NCI-H510A treated with DMSO at 0.1 percent for 48 hours (cell line): ENCODE measurements around the gene RIMS1.

Source experiments
- DNase-seq: peaks from one replicate; lab custom pipeline; 2025; lab: John Stamatoyannopoulos, UW

RIMS1 gene

DNA sequence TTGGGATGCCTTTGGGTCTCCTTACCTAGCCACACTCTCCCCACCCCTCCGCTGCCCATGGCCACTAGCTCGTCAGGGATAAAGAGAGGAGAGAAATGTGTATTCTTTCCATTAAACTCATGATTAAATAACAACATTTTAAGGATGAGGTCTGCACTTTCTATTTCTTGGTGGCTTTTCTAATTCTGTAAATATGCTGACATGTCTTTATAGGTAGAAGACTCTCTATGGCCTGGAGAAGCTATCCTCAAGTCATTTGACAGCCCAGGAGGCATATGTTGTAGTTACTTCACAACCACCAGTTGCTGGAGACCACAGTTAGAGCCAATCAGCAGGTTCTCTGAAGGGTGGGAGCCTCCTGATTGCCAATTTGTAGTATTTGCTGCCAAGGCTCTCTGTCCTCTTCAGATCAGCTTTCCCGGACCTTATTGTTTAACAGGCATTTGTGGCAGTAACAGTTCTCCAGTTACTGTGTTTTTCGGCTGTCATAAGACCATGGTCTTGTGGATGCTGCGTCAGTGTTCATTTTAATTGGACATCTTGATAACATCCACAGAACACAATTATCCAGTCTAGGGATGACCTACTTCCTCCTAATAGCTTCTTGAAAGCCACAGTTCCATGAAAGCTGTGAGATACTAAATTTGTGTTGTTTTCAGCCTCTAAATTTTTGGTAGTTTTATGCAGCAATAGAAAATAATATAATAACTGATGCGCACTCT is 530.6 kb downstream of the RIMS1 start:
- no peak for DNase-seq

DNA sequence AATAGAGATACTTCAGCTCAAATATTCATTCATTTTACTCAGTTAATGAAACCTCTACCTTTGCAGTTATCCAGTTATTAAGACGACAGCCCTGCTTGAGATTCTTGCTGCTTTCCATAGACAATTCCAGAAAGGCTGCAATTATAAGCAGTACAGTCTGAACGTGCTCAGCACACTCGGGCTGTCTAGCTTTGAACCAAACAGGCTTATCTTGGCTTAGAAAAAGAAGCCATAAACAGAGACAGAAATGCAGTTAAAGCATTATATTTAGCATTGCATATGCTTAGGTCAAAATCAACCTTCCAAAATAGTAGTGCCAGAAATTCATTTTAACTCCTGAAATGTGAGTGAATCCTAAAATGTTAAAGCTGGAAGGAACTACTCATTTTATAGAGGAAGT is 531.4 kb downstream of the RIMS1 start:
- DNase-seq, result no peak

DNA sequence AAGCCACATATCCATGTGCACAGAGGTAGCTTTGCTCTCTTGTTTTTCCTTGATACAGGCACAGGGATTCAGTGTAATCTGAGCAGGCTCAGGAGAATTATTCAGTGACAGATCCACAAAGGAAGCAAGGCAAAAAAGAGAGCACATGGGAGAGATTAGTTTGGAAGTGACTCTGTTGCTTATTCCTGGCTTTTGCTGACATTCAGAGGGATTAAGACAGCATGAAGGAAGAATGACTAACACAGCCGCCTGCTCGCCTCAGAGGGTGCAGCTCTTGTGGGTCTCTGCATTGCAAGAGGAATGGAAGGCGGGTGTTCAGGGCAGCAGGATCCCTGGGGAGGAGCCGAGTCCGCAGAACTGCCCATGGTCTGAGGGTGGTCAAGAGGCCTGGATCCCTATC is 532.1 kb downstream of the RIMS1 start:
- DNase-seq, result no peak

DNA sequence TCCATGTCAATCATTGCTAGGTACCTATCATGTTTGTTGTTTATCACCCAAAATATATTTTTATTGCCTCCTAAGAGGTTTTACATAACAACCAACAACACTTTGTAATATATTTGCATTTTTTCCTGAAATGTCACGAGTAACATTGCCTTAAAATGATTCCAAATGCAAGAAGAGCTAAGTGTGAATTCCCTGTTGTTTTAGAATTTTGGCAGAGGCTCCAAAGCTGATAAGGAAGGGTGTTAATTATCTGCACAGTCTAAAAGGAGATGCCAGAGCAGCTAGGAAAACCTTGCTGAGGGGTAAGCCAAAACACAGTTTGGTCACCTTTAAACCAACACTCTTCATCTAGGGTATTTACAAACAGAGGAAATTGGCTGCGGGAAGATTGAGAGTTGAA is 533.6 kb downstream of the RIMS1 start:
- no peak for DNase-seq

DNA sequence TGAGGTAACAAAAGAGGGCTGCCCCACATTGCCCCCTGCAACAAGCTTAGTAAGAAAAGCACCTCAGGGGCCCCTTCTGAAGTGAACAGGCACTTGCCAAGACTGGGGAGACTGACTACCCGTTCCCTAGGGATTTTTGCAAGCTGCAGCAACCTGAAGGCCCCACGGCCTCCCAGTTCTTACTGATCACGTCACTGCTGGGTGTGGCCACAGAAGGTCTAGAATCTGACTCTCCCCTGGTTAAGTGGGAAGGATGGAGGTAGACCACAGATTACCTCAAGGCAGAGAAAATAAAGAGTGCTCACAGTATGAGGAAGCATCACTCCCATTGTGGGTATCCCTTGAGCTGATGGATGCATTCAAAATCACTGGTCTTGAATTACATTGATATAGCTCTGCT is 534.1 kb downstream of the RIMS1 start:
- no peak for DNase-seq

DNA sequence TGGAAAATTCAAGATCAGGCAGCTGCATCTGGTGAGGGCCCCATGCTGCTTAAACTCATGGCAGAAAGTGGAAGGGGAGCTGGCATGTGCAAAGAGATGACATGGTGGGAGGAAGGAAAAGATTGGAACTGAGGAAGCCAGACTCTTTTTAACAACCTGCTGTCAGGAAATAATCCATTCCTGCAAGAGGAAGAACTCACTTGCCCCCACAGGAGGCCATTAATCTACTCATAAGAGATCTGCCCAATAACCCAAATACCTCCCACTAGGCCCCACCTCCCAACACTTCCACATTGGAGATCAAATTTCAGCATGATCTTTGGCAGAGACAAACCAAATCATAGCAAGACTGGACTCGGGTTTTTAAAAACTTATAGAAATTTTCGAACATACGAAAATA is 535.0 kb downstream of the RIMS1 start:
- no peak for DNase-seq

DNA sequence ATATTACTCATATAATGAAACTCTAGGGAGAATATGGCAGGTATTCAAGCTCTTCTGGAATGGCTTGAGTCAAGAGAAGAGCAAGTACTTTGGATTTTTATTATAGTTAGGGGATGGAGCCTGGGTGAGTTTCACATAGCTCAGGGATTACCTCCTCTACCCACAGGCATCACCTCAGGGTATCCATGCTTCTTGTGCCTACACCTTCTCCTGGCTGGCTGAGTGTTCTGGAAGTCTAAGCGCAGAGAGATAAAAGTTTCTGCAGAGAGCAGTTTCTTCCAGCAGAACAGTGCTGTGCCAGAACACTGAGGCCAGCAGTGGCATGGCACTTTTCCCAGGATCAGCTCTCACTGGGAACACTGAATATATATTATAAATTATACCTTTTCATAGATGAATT is 535.8 kb downstream of the RIMS1 start:
- no peak for DNase-seq

DNA sequence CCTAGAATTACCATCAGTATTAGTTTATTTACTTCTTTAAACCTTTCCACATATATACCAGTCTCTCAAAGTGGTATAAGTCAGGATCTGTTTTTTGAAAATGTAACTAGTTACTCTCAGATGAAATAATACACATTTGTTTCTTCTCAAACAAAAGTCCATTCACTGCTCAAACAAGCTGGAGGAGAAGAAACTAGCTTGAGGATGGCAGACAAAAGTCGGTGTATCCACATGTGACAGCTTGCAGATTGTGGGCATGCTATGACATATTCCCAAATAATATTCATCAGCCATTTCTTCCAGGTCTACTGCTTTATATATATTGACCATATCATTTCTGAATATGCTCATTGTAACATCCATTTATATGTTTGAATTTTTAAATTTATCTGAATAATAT is 538.1 kb downstream of the RIMS1 start:
- no peak for DNase-seq

DNA sequence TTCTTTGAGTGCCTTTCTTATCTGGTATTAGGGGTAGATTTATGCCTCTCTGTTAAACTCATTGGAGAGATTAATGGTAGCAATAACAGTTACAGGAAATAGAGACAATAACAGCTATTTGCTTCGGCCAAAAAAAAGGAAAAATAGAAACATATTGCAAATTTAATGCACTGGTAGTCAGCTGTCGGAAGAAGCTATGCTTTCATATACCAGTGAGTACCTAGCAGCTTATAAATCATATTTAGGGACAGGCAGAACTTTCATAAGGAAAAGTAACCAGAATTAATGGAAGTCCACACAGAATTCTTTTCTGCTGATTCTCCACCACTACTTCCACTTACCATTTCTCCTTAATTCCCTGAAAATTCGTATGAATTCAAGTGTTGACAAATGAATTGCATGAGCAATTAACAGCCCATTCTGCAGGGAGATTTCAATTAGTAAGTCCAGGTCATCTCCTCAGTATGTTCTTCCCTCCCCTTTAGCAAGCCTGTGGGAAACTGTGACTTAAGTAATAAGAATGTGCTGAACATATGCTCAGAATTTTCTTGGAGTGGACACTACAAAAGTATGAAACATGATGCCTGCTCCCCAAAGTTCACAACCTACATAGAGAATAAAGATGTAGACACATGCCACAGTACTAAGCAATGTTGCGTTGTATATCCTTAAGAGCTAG is 538.8 kb downstream of the RIMS1 start:
- no peak for DNase-seq

DNA sequence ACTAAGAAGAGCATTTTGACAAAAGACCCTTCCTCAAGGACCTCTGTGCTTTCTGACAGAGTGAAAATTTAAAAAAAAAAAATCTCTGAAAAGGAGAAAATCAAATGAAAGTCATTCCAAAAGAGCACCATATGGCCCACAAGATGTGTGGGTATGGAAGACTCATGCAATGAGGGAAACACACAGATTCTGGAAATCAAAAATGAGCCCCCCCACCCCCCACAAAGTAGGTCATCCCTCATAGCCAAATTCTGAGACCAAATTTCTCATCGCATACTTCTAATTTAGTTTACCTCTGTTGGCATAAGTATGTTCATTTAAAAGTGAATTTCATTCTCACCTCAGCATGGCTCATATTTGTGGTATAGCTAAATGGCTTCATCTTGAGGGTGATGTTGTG is 554.3 kb downstream of the RIMS1 start:
- DNase-seq, result no peak

DNA sequence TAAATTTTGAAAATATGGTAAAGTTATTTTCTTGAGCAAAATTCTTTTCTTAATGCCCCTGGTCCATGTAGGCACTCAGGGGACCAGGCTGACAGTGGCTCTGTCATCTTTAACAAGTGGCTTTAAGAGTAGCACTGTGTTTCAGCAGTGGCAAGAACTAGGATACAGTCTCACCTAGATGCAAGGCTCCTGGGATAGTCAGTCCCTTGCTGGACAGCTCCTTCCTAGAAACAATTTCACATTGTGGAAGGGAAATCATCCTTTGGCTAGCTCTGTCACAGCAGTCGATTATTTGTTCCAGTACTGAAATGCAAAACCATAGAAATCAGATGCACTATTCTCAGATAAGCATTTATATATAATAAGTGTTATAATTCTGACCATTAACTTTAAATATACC is 560.1 kb downstream of the RIMS1 start:
- no peak for DNase-seq
